Urinary bladder (tissue), 4 donors: ENCODE measurements around the gene MAP4K3. TPM values are rescaled to one million over a fixed set of nuclear protein-coding genes. Genes with fewer than 3 reads are reported as not detected.

Source experiments
- DNase-seq: peaks from one replicate; pipeline ENCODE4 v3.0.0-alpha.2; 2015; ENCODE audit errors: extremely low spot score
- H3K27ac ChIP-seq: one replicate; pipeline ENCODE4 v1.5.1; 2013; ENCODE audit warnings: low read depth, mild to moderate bottlenecking, moderate library complexity
- H3K36me3 ChIP-seq: one replicate; pipeline ENCODE4 v1.6.1; 2013; ENCODE audit warnings: mild to moderate bottlenecking, moderate library complexity; ENCODE audit not compliant: insufficient read depth
- H3K4me1 ChIP-seq: one replicate; pipeline ENCODE4 v1.6.1; 2013; ENCODE audit warnings: mild to moderate bottlenecking, moderate library complexity; ENCODE audit not compliant: insufficient read depth
- H3K4me3 ChIP-seq: one replicate; pipeline ENCODE4 v1.5.1; 2013; ENCODE audit warnings: low read depth, low read length
- WGBS: extraction: QIAGEN DNeasy Blood & Tissue Kit; methylation state at CpG from one replicate; pipeline ENCODE4 v1.1.7; 2013; 5-methylcytosine and 5-hydroxymethylcytosine counted together
- polyA plus RNA-seq: library from polyadenylated mRNA; stranded (reverse); fragments of 200-250 nt; gene quantifications from one replicate; pipeline ENCODE4 v1.2.3, GENCODE V29; 2013
- small RNA-seq: library from RNA; depleted of rRNA; stranded (forward); fragments of <200 nt; gene quantifications from one replicate; pipeline ENCODE3, GENCODE V24; 2014
- total RNA-seq: library from RNA; depleted of rRNA; stranded (reverse); fragments of >200 nt; gene quantifications from one replicate; pipeline ENCODE4 v1.2.3, GENCODE V29; 2014
- donor health status: healthy with polysubstance abuse.
- donor health status: healthy.

The MAP4K3 gene
- total and polyA plus RNA-seq, 2 donors, result 18.1 to 208 TPM

GRCh38 chr2:39203382-39203781 lies 233.7 kb downstream of the MAP4K3 start:
- WGBS, result 77% methylated on average over 6 of the region's 6 CpGs
- Histone ChIP-seq H3K4me1 (no peaks in the 10 kb centered on the region), H3K27ac (no peak overlapping the region), H3K36me3 (no peaks in the 10 kb centered on the region), H3K4me3 (no peak overlapping the region)
- no peak for DNase-seq

GRCh38 chr2:39202639-39203369 lies 234.3 kb downstream of the MAP4K3 start:
- no peak for DNase-seq
- H3K36me3 ChIP-seq, result no peaks in the 10 kb centered on the region
- H3K27ac ChIP-seq, result no peak overlapping the region
- H3K4me1 ChIP-seq, result no peaks in the 10 kb centered on the region
- H3K4me3 ChIP-seq, result no peak overlapping the region
- 84% methylated on average over 1 of the region's 1 CpG for WGBS

Small RNA genes within 50 kb of the gene (small RNA-seq; reads per million reads assigned to genes)
- gene RF00272, result not detected

Other genes starting within 250 kb of the MAP4K3 start
- gene CDKL4, start 193.3 kb downstream of the MAP4K3 start, total RNA-seq, result 7.5 TPM
- 0.11 TPM for gene CDKL4, start 193.3 kb downstream of the MAP4K3 start, polyA plus RNA-seq
- gene TMEM178A, start 228.6 kb upstream of the MAP4K3 start, total RNA-seq, result 5.2 TPM
- 1.3 TPM for gene TMEM178A, start 228.6 kb upstream of the MAP4K3 start, polyA plus RNA-seq